HepG2 (cell line): ENCODE results near the gene MIEF2. TPM values are rescaled to one million over a fixed set of nuclear protein-coding genes. Genes with fewer than 3 reads are reported as not detected.

ENCODE experiments used
- BORCS8-MEF2B ChIP-seq: sonication (generic); formaldehyde crosslinking; IDR thresholded peaks from 2 replicates; pipeline ENCODE4 v1.8.0; 2022; ENCODE audit warnings: mild to moderate bottlenecking, missing genetic modification reagents
- ESRRA ChIP-seq: sonication (generic); formaldehyde crosslinking; IDR thresholded peaks from 2 replicates; pipeline ENCODE4 v1.5.1; 2020; ENCODE audit warnings: mild to moderate bottlenecking, low read depth, missing genetic modification reagents
- GABPA ChIP-seq, 2 experiments: IDR thresholded peaks; 2 replicates each; pipeline ENCODE4 v1.6.1; 2011 to 2016; ENCODE audit warnings: low read depth in 2 of 2, low read length in 1 of 2, missing biosample characterization in 1 of 2, missing genetic modification characterization in 1 of 2
- HCFC1 ChIP-seq: fragments of 150-350 bp; IDR thresholded peaks from 2 replicates; pipeline ENCODE4 v1.6.1; 2014; ENCODE audit warnings: low read depth, low read length
- HNRNPK ChIP-seq: fragments of 200-400 bp; formaldehyde crosslinking; IDR thresholded peaks from 2 replicates; pipeline ENCODE4 v1.6.1; 2018; ENCODE audit warnings: low read length, low read depth, moderate library complexity, mild to moderate bottlenecking; ENCODE audit not compliant: poor library complexity, severe bottlenecking
- KAT2B ChIP-seq: fragments of 150-350 bp; IDR thresholded peaks from 2 replicates; pipeline ENCODE4 v1.6.1; 2014; ENCODE audit warnings: low read depth, low read length, borderline replicate concordance
- NR2F2 ChIP-seq: IDR thresholded peaks from 2 replicates; pipeline ENCODE4 v1.6.1; 2012; ENCODE audit warnings: low read depth, inconsistent platforms, borderline replicate concordance
- RCOR2 ChIP-seq: IDR thresholded peaks from 2 replicates; pipeline ENCODE4 v1.6.1; 2016; ENCODE audit warnings: missing biosample characterization, missing genetic modification reagents
- SOX5 ChIP-seq: IDR thresholded peaks from 2 replicates; pipeline ENCODE4 v1.6.1; 2016; ENCODE audit warnings: borderline replicate concordance
- ZFP82 ChIP-seq: sonication (generic); formaldehyde crosslinking; IDR thresholded peaks from 2 replicates; pipeline ENCODE4 v1.5.1; 2020; ENCODE audit warnings: mild to moderate bottlenecking, missing genetic modification reagents, borderline replicate concordance
- ZKSCAN8 ChIP-seq: IDR thresholded peaks from 2 replicates; pipeline ENCODE4 v1.6.1; 2016; ENCODE audit warnings: borderline replicate concordance, missing genetic modification reagents, missing compliant biosample characterization
- ZNF225 ChIP-seq: sonication (generic); formaldehyde crosslinking; IDR thresholded peaks from 2 replicates; pipeline ENCODE4 v1.4.0; 2020; ENCODE audit warnings: mild to moderate bottlenecking, missing genetic modification reagents
- ZNF367 ChIP-seq: sonication (generic); formaldehyde crosslinking; IDR thresholded peaks from 2 replicates; pipeline ENCODE4 v1.4.0; 2020; ENCODE audit warnings: missing genetic modification reagents, borderline replicate concordance
- ZSCAN9 ChIP-seq: IDR thresholded peaks from 2 replicates; pipeline ENCODE4 v1.6.1; 2016; ENCODE audit warnings: borderline replicate concordance
- polyA plus RNA-seq, 8 experiments: library from polyadenylated mRNA; depleted of rRNA in 3 of 8; stranded (reverse) in 7 of 8; unstranded in 1 of 8; fragments of >200 nt; fragmentation: Illumina TruSeq in 4 of 8; extraction: Trizol in 4 of 8; gene quantifications; 2 replicates each; pipeline versions ENCODE4 v1.2.1 to v1.2.3, GENCODE V29; 2011 to 2016; ENCODE audit warnings: low read depth in 4 of 8, missing spikeins in 1 of 8, mixed read lengths in 1 of 8; ENCODE audit not compliant: insufficient read depth in 1 of 8
- total RNA-seq, 5 experiments: library from RNA; depleted of rRNA; stranded (reverse); fragments of >200 nt; fragmentation: Illumina TruSeq; extraction: Trizol; gene quantifications; 2 replicates each; pipeline ENCODE4 v1.2.3, GENCODE V29; 2016; ENCODE audit warnings: low read depth in 1 of 5
- TF ChIP-seq, protein P1 (sequence below): sonication (generic); formaldehyde crosslinking; IDR thresholded peaks from 2 replicates; pipeline ENCODE4 v1.4.0; 2020; ENCODE audit warnings: missing genetic modification reagents, mild to moderate bottlenecking, borderline replicate concordance
- TF ChIP-seq, protein P2 (sequence below): sonication (generic); formaldehyde crosslinking; IDR thresholded peaks from 2 replicates; pipeline ENCODE4 v1.5.1; 2020; ENCODE audit warnings: mild to moderate bottlenecking, missing genetic modification reagents, borderline replicate concordance
- TF ChIP-seq, protein P3 (sequence below): sonication (generic); formaldehyde crosslinking; IDR thresholded peaks from 2 replicates; pipeline ENCODE4 v1.9.0; 2021; ENCODE audit warnings: missing genetic modification reagents, mild to moderate bottlenecking, borderline replicate concordance
- TF ChIP-seq, protein P4 (sequence below): sonication (generic); formaldehyde crosslinking; IDR thresholded peaks from 2 replicates; pipeline ENCODE4 v1.5.0; 2020; ENCODE audit warnings: mild to moderate bottlenecking, missing genetic modification reagents
- TF ChIP-seq, protein P5 (sequence below): sonication (generic); formaldehyde crosslinking; IDR thresholded peaks from 2 replicates; pipeline ENCODE4 v1.8.0; 2022; ENCODE audit warnings: missing genetic modification reagents, mild to moderate bottlenecking, moderate library complexity, borderline replicate concordance

Gene MIEF2
- total and polyA plus RNA-seq, 2 of the 13 experiments (the other 11 are each of a cell fraction or from before 2014, with no cell fraction given): 6.0 to 8.0 TPM

DNA sequence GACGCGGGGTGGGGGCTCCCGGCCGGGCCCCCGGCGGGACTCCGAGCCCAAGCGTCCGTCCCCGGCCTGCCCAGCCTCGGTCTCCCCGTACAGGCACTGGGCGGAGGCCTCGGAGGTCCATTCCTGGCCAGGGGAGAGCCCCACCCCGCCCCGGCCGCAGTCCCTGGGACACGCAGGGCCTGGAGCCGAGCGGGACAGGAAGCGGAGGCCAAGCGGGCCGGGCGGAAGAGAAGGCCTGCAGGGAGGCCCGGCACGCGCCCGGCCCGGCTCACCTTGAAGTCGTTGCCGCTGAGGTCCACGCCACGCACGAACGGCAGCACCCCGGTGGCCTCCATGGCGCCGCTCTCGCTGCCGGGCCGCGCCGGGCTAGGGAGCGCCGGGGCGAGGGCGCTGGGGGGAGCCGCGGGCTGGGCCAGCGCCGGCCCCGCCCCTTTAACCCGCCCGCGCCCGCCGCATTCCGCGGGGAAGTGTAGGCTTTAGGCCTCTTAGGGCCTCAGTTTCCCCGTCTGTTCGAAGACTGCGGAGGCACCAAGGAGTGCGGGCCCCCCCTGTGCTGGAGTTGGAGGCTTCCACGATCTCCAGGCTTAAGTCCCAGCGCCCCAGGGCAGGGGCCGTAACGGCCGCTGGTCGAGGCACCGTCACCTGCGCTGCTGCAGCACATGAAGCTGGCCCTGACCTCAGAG is 2.0 kb upstream of the MIEF2 start, which contains the start of gene FLII (continued):
- TF ChIP-seq, protein P1, sequence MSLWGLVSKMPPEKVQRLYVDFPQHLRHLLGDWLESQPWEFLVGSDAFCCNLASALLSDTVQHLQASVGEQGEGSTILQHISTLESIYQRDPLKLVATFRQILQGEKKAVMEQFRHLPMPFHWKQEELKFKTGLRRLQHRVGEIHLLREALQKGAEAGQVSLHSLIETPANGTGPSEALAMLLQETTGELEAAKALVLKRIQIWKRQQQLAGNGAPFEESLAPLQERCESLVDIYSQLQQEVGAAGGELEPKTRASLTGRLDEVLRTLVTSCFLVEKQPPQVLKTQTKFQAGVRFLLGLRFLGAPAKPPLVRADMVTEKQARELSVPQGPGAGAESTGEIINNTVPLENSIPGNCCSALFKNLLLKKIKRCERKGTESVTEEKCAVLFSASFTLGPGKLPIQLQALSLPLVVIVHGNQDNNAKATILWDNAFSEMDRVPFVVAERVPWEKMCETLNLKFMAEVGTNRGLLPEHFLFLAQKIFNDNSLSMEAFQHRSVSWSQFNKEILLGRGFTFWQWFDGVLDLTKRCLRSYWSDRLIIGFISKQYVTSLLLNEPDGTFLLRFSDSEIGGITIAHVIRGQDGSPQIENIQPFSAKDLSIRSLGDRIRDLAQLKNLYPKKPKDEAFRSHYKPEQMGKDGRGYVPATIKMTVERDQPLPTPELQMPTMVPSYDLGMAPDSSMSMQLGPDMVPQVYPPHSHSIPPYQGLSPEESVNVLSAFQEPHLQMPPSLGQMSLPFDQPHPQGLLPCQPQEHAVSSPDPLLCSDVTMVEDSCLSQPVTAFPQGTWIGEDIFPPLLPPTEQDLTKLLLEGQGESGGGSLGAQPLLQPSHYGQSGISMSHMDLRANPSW (CRISPR knock-in tag): no peak
- no peak; the same call in 1 of the 2 replicates for TF ChIP-seq GABPA (IDR thresholded peaks at IDR 0.05; ENCODE audit: low read depth, low read length)
- TF ChIP-seq GABPA (CRISPR knock-in tag; IDR thresholded peaks at IDR 0.05; ENCODE audit: low read depth): no peak
- TF ChIP-seq BORCS8-MEF2B (CRISPR knock-in tag): no peak
- TF ChIP-seq, protein P2, sequence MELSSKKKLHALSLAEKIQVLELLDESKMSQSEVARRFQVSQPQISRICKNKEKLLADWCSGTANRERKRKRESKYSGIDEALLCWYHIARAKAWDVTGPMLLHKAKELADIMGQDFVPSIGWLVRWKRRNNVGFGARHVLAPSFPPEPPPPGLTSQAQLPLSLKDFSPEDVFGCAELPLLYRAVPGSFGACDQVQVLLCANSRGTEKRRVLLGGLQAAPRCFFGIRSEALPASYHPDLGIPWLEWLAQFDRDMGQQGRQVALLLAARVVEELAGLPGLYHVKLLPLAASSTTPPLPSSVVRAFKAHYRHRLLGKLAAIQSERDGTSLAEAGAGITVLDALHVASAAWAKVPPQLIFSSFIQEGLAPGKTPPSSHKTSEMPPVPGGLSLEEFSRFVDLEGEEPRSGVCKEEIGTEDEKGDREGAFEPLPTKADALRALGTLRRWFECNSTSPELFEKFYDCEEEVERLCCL (CRISPR knock-in tag): no peak
- TF ChIP-seq, protein P3, sequence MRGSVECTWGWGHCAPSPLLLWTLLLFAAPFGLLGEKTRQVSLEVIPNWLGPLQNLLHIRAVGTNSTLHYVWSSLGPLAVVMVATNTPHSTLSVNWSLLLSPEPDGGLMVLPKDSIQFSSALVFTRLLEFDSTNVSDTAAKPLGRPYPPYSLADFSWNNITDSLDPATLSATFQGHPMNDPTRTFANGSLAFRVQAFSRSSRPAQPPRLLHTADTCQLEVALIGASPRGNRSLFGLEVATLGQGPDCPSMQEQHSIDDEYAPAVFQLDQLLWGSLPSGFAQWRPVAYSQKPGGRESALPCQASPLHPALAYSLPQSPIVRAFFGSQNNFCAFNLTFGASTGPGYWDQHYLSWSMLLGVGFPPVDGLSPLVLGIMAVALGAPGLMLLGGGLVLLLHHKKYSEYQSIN: no peak
- no peak for TF ChIP-seq SOX5 (CRISPR knock-in tag)
- TF ChIP-seq HCFC1: no peak
- TF ChIP-seq NR2F2: no peak
- TF ChIP-seq KAT2B: no peak
- TF ChIP-seq ZFP82 (CRISPR knock-in tag): no peak; the same call in 1 of the 2 replicates
- no peak for TF ChIP-seq ZKSCAN8
- TF ChIP-seq ZNF225 (CRISPR knock-in tag): no peak
- no peak for TF ChIP-seq RCOR2 (CRISPR knock-in tag)
- TF ChIP-seq ZNF367 (CRISPR knock-in tag): no peak
- TF ChIP-seq, protein P4, sequence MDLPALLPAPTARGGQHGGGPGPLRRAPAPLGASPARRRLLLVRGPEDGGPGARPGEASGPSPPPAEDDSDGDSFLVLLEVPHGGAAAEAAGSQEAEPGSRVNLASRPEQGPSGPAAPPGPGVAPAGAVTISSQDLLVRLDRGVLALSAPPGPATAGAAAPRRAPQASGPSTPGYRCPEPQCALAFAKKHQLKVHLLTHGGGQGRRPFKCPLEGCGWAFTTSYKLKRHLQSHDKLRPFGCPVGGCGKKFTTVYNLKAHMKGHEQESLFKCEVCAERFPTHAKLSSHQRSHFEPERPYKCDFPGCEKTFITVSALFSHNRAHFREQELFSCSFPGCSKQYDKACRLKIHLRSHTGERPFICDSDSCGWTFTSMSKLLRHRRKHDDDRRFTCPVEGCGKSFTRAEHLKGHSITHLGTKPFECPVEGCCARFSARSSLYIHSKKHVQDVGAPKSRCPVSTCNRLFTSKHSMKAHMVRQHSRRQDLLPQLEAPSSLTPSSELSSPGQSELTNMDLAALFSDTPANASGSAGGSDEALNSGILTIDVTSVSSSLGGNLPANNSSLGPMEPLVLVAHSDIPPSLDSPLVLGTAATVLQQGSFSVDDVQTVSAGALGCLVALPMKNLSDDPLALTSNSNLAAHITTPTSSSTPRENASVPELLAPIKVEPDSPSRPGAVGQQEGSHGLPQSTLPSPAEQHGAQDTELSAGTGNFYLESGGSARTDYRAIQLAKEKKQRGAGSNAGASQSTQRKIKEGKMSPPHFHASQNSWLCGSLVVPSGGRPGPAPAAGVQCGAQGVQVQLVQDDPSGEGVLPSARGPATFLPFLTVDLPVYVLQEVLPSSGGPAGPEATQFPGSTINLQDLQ: peak; percentile 17; the same call in 1 of the 2 replicates
- no peak for TF ChIP-seq ZSCAN9 (CRISPR knock-in tag)
- TF ChIP-seq, protein P5, sequence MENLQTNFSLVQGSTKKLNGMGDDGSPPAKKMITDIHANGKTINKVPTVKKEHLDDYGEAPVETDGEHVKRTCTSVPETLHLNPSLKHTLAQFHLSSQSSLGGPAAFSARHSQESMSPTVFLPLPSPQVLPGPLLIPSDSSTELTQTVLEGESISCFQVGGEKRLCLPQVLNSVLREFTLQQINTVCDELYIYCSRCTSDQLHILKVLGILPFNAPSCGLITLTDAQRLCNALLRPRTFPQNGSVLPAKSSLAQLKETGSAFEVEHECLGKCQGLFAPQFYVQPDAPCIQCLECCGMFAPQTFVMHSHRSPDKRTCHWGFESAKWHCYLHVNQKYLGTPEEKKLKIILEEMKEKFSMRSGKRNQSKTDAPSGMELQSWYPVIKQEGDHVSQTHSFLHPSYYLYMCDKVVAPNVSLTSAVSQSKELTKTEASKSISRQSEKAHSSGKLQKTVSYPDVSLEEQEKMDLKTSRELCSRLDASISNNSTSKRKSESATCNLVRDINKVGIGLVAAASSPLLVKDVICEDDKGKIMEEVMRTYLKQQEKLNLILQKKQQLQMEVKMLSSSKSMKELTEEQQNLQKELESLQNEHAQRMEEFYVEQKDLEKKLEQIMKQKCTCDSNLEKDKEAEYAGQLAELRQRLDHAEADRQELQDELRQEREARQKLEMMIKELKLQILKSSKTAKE (CRISPR knock-in tag): no peak
- TF ChIP-seq HNRNPK: no peak
- 0 out of 2 replicates have a peak, but pooled peaks have one; percentile 49 for TF ChIP-seq ESRRA (CRISPR knock-in tag)
